HG03342 (cell line): ENCODE measurements around the gene ACTL7A.
"Not testable (repeated sequence)": the region's sequence is repeated elsewhere in the genome, so short reads cannot be mapped to it uniquely, and the experiment has no call there.

Experiments used
- ATAC-seq: cut with Tn5 transposase; IDR thresholded peaks from one replicate; pipeline ENCODE4 v1.9.1; 2021; ENCODE audit warnings: mild to moderate bottlenecking, moderate library complexity; ENCODE audit not compliant: unreplicated experiment

ACTL7A gene

GRCh38 chr9:108845947-108846346, 16.1 kb upstream of the ACTL7A start:
- ATAC-seq: no peak

GRCh38 chr9:108848296-108848695, 13.8 kb upstream of the ACTL7A start:
- not testable (repeated sequence) for ATAC-seq

GRCh38 chr9:108850293-108850897, 11.7 kb upstream of the ACTL7A start:
- ATAC-seq: no peak

GRCh38 chr9:108851138-108851537, 10.9 kb upstream of the ACTL7A start:
- ATAC-seq: no peak

- ATAC-seq: no peak
Observed at GRCh38 chr9:108852079-108852478, 10.0 kb upstream of the ACTL7A start.

GRCh38 chr9:108854094-108854493, 8.0 kb upstream of the ACTL7A start:
- ATAC-seq: no peak

- no peak for ATAC-seq
Observed at GRCh38 chr9:108854641-108855528, 7.2 kb upstream of the ACTL7A start.

- ATAC-seq: no peak
Observed at GRCh38 chr9:108855529-108855886, 6.6 kb upstream of the ACTL7A start.

- no peak for ATAC-seq
Observed at GRCh38 chr9:108855888-108856287, 6.2 kb upstream of the ACTL7A start, which contains the start of gene ACTL7B. Gene ACTL7B, minus strand, starts transcription at chr9:108855986. Its CDS starts 56 bp downstream, at chr9:108855930.

GRCh38 chr9:108857572-108857971, 4.5 kb upstream of the ACTL7A start:
- ATAC-seq: no peak

GRCh38 chr9:108859459-108860114, 2.5 kb upstream of the ACTL7A start:
- ATAC-seq: peak; percentile 63

GRCh38 chr9:108860354-108860753, 1.7 kb upstream of the ACTL7A start:
- no peak for ATAC-seq

GRCh38 chr9:108860764-108861163, 1.3 kb upstream of the ACTL7A start:
- ATAC-seq: no peak

- ATAC-seq: no peak
Observed at GRCh38 chr9:108861464-108861863, 602 bp upstream of the ACTL7A start.

- ATAC-seq: no peak
Observed at GRCh38 chr9:108863891-108864290, 1.8 kb downstream of the ACTL7A start.

GRCh38 chr9:108864446-108864845, 2.4 kb downstream of the ACTL7A start:
- ATAC-seq: no peak

- ATAC-seq: no peak
Observed at GRCh38 chr9:108865037-108865436, 3.0 kb downstream of the ACTL7A start.

GRCh38 chr9:108866001-108866420, 3.9 kb downstream of the ACTL7A start:
- no peak for ATAC-seq

GRCh38 chr9:108867116-108867515, 5.0 kb downstream of the ACTL7A start:
- no peak for ATAC-seq

GRCh38 chr9:108867829-108868228, 5.8 kb downstream of the ACTL7A start:
- no peak for ATAC-seq

GRCh38 chr9:108869092-108869725, 7.1 kb downstream of the ACTL7A start:
- no peak for ATAC-seq
